Heart left ventricle (tissue), 13 donors: ENCODE results near the gene OR10A2.

Experiments
- CTCF ChIP-seq, 12 donors: fragments of 200-600 bp; sonication (generic) in 4 of 12; IDR thresholded peaks; one replicate each; pipeline versions ENCODE4 v1.5.0 to v1.8.0; 2018 to 2022; ENCODE audit warnings: antibody characterized with exemption in 12 of 12, mild to moderate bottlenecking in 5 of 12
- POLR2A ChIP-seq, 2 donors: fragments of 450-650 bp; IDR thresholded peaks; one replicate each; pipeline ENCODE4 v1.6.1; 2017; ENCODE audit warnings: antibody characterized with exemption in 2 of 2, mild to moderate bottlenecking in 2 of 2, moderate library complexity in 2 of 2
- donor health status: ischemic (EF 13 %, LVEDD 7.1; RV severe dilation, severe dysfunction).
- donor health status: DM: no; HTN: yes; CAD: no.
- donor health status: DM: no; HTN: no; CAD: no.
- donor health status: ischemic (EF 25% LVEDD 6.9; RV normal size, moderate dysfunction).
- donor health status: ischemic (EF 25% LVEDD 5.7; RV mildly dilated, moderate dysfunction).
- donor health status: ischemic (EF 35%, LVEDD 5.7; RV mildly dilated, moderate dysfunction).
- donor health status: nonischemic (EF 11% LVEDD 7.7; RV severe dilation, severe dysfunction).
- donor health status: DM: yes; HTN: yes; CAD: no.
- donor health status: PGD.
- donor health status: ischemic (EF 29% LVEDD 5.4; RV normal size, mild dysfunction).
- donor health status: nonischemic (EF 23%, LVEDD 6.1; RV moderate dilation, normal function).

- TF ChIP-seq POLR2A (IDR thresholded peaks at IDR 0.05) (no peak), CTCF (IDR thresholded peaks at IDR 0.05) (no peak)
Measured at GRCh38 chr11:6882751-6883150, 19.9 kb downstream of the OR10A2 start.
